Chondrocyte (in vitro differentiated cells): ENCODE results near the gene DYNLT1. TPM values are rescaled to one million over a fixed set of nuclear protein-coding genes. Genes with fewer than 3 reads are reported as not detected.
"Not testable (repeated sequence)": the region's sequence is repeated elsewhere in the genome, so short reads cannot be mapped to it uniquely, and the experiment has no call there.

Source experiments
- DNase-seq: peaks from one replicate; pipeline ENCODE4 v3.0.0; 2021; ENCODE audit warnings: mixed read lengths, low spot score
- H3K27ac Mint-ChIP-seq: one replicate; pipeline ENCODE4 v1.8.0; 2021; ENCODE audit warnings: mild to moderate bottlenecking, moderate library complexity, mixed read lengths; ENCODE audit not compliant: unreplicated experiment
- H3K27me3 Mint-ChIP-seq: 2 replicates; pipeline ENCODE4 v1.8.0; 2021; ENCODE audit warnings: low read depth, mixed read lengths
- H3K36me3 Mint-ChIP-seq: 2 replicates; pipeline ENCODE4 v1.8.0; 2021; ENCODE audit warnings: low read depth, mixed read lengths
- H3K4me1 Mint-ChIP-seq: 2 replicates; pipeline ENCODE4 v1.8.0; 2021; ENCODE audit warnings: low read depth, mild to moderate bottlenecking, mixed read lengths
- H3K4me3 Mint-ChIP-seq: one replicate; pipeline ENCODE4 v1.8.0; 2021; ENCODE audit warnings: mild to moderate bottlenecking, moderate library complexity, mixed read lengths; ENCODE audit not compliant: unreplicated experiment
- H3K9me3 Mint-ChIP-seq: 2 replicates; pipeline ENCODE4 v1.8.0; 2021; ENCODE audit warnings: low read depth, mixed read lengths
- total RNA-seq: library from RNA; stranded (reverse); gene quantifications from 3 replicates; pipeline ENCODE4 v1.2.1, GENCODE V29; 2021
- TF ChIP-seq, protein P1 (sequence below): fragments of 200-600 bp; sonication (generic); IDR thresholded peaks from 2 replicates; pipeline ENCODE4 v1.5.0; 2021; ENCODE audit warnings: antibody characterized with exemption, mild to moderate bottlenecking, moderate library complexity

DYNLT1 gene
- total RNA-seq, 1 donor from 2014 or later: 171 TPM

DNA sequence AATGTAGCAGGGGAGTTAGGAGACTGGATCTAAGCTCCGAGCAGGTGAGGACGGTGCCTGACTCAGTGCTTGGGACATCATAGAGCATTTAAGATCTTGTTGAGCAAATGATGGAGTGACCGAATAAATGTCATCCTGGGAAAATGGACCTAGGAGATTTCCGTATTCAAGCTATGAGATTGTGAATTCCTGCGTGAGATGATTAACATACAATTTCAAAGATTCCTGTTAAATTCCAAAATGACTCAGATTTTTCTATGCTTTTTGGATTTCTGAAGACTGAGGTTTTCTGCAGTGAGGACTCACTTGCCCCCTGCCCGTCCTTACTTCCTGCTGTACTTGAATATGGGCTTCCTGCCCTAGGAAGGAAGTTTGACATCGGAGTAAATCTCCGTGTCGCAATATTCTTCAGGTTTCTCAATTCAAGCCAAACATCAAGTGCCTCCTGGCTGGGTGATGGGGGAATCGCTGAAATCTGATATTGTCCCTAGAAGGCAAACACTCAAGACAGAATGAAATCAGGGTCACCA, 10.5 kb upstream of the DYNLT1 start:
- DNase-seq: no peak
- Mint-ChIP-seq H3K9me3 (no peaks in the 10 kb centered on the region), H3K4me1 (peaks cover 21% of the 10 kb centered on the region), H3K27ac (peak overlapping the region; percentile 91), H3K4me3 (no peak overlapping the region), H3K36me3 (no peaks in the 10 kb centered on the region), H3K27me3 (no peaks in the 10 kb centered on the region)
- TF ChIP-seq, protein P1, sequence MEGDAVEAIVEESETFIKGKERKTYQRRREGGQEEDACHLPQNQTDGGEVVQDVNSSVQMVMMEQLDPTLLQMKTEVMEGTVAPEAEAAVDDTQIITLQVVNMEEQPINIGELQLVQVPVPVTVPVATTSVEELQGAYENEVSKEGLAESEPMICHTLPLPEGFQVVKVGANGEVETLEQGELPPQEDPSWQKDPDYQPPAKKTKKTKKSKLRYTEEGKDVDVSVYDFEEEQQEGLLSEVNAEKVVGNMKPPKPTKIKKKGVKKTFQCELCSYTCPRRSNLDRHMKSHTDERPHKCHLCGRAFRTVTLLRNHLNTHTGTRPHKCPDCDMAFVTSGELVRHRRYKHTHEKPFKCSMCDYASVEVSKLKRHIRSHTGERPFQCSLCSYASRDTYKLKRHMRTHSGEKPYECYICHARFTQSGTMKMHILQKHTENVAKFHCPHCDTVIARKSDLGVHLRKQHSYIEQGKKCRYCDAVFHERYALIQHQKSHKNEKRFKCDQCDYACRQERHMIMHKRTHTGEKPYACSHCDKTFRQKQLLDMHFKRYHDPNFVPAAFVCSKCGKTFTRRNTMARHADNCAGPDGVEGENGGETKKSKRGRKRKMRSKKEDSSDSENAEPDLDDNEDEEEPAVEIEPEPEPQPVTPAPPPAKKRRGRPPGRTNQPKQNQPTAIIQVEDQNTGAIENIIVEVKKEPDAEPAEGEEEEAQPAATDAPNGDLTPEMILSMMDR: no peak

DNA sequence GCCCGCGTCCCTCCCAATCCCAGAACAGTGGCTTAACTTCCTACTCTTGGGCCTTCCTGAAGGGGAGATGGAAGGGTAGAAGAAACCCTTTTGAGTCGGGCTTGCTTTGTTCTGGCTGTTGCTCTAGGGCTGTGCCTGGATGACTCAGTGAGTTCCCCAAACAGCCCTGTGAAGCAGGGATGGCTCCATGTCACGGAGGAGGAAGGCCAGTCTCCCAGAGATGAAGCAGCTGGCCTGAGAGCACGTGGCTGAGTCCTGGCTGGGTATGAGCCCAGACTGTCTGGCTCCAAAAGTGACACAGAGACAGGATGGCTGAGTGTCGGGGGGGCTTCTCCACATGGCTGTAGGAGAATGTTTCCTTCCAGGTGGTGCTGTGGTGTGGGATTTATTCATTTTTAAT, 10.0 kb upstream of the DYNLT1 start:
- H3K4me3 Mint-ChIP-seq: no peak overlapping the region
- TF ChIP-seq, protein P1: no peak
- H3K4me1 Mint-ChIP-seq: peaks cover 26% of the 10 kb centered on the region
- H3K27me3 Mint-ChIP-seq: no peaks in the 10 kb centered on the region
- H3K36me3 Mint-ChIP-seq: no peaks in the 10 kb centered on the region
- no peak for DNase-seq
- no peaks in the 10 kb centered on the region for H3K9me3 Mint-ChIP-seq
- H3K27ac Mint-ChIP-seq: peak overlapping the region; percentile 91

- TF ChIP-seq, protein P1: no peak
- no peak for DNase-seq
- no peaks in the 10 kb centered on the region for H3K36me3 Mint-ChIP-seq
- H3K4me3 Mint-ChIP-seq: no peak overlapping the region
- H3K4me1 Mint-ChIP-seq: peaks cover 33% of the 10 kb centered on the region
- H3K27me3 Mint-ChIP-seq: no peaks in the 10 kb centered on the region
- no peaks in the 10 kb centered on the region for H3K9me3 Mint-ChIP-seq
- peak overlapping the region; percentile 91 for H3K27ac Mint-ChIP-seq
These were observed 9.2 kb upstream of the DYNLT1 start for GRCh38 chr6:158653577-158654354.

DNA sequence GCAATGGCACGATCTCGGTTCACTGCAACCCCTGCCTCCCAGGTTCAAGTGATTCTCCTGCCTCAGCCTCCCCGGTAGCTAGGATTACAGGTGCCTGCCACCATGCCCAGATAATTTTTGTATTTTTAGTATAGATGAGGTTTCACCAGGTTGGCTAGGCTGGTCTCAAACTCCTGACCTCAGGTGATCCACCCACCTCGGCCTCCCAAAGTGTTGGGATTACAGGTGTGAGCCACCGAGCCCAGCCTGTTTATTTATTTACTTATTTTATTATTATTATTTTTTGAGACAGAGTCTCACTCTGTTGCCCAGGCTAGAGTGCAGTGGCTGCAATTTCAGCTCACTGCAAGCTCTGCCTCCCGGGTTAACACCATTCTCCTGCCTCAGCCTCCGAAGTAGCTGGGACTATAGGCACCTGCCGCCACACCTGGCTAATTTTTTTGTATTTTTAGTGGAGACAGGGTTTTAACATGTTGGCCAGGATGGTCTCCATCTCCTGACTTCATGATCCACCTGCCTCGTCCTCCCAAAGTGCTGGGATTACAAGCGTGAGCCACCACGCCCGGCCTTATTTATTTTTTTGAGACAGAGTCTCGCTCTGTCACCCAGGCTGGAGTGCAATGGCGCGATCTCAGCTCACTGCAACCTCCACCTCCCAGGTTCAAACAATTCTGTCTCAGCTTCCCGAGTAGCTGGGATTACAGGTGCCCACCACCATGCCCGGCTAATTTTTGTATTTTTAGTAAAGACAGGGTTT, 7.6 kb upstream of the DYNLT1 start:
- not testable (repeated sequence) for H3K4me3 Mint-ChIP-seq, H3K27ac Mint-ChIP-seq, H3K36me3 Mint-ChIP-seq, DNase-seq, H3K27me3 Mint-ChIP-seq, H3K9me3 Mint-ChIP-seq
- peaks cover 41% of the 10 kb centered on the region for H3K4me1 Mint-ChIP-seq

DNA sequence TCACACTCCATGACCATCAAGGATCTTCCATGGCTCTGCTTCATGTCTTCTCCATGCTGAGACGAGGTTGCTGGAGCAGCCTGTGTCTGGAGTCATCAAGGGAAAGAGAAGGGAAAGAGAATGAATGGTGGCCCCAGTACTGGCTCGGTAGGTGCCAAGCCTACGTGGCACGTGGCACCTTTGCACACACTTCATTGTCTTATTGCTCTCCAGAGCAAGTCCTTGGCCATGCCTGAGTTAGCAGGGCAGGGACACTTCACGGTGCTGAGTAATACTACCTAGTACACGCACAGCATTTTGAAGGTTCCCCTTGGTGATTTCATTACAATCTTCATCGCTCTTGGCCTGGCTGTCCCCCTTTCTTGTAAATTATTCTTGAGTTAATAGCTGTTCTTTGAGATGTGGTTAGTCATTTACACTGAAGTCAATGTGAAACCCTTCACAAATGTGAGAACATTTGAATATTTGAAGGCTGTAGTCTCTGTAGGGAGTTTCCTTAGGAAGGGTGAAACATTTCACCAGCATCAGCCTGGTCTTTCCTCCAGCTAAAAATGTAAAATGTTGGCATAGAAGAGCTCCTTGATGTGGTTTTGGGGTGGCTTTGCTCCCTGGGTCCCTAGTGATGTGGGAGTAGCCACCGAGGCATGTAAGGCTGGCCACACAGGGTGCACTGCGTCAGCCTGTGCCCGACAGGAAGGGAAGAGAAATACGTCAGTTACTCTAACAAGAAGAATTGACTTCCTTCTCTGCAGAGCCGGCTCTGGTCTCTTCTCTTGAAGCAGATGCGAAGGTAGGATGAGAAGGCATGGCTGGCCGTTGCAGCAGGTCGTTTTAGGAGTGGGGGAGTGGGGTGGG, 5.0 kb upstream of the DYNLT1 start, which contains the start of gene SYTL3:
Gene SYTL3, plus strand, starts transcription at position 766 of the 855 bp plus-strand sequence. CDS start 13,215 bp downstream, outside the sequence.
- DNase-seq: no peak
- Mint-ChIP-seq H3K9me3 (no peaks in the 10 kb centered on the region), H3K4me3 (no peak within 1 kb of the TSS), H3K27ac (peak within 1 kb of the TSS; percentile 96), H3K4me1 (peaks cover 42% of the 10 kb centered on the region), H3K27me3 (no peaks in the 10 kb centered on the region), H3K36me3 (no peaks in the 10 kb centered on the region)
- TF ChIP-seq, protein P1: no peak
